GM12878 (cell line): ENCODE measurements around the gene EXOC1L. TPM values are rescaled to one million over a fixed set of nuclear protein-coding genes. Genes with fewer than 3 reads are reported as not detected.

Experiments used
- ATAC-seq: fragments of 200-7000 bp; cut with Tn5 transposase; 3 replicates; pipeline ENCODE4 v1.9.1; 2020; ENCODE audit warnings: mild to moderate bottlenecking, moderate library complexity
- BruUV-seq: library from RNA; stranded (reverse); fragments of 400-500 nt; replicated peaks from 2 replicates; lab custom pipeline; 2021; lab: Mats Ljungman, UMichigan
- CTCF ChIA-PET: fragments of 300-600 bp; sonication (Branson Sonifier 250); formaldehyde crosslinking; extraction: SDS; loops from one replicate; lab custom pipeline; 2021; ENCODE audit warnings: inconsistent platforms; lab: Yijun Ruan, JAX
- POLR2A ChIA-PET: fragments of 350-600 bp; formaldehyde crosslinking; extraction: SDS; loops from one replicate; lab custom pipeline; 2021; ENCODE audit warnings: inconsistent platforms; lab: Charles Lee
- RAD21 ChIA-PET: fragments of 300-600 bp; sonication (Branson Sonifier 250); formaldehyde crosslinking; loops from one replicate; lab custom pipeline; 2023; ENCODE audit warnings: antibody characterized with exemption; ENCODE audit not compliant: unreplicated experiment; lab: Charles Lee
- SMC1A ChIA-PET: fragments of 300-600 bp; sonication (Branson Sonifier 250); formaldehyde crosslinking; loops from one replicate; lab custom pipeline; 2023; ENCODE audit not compliant: unreplicated experiment, uncharacterized antibody; lab: Charles Lee
- DNase-seq: peaks from one replicate; pipeline ENCODE4 v3.0.0-alpha.2; 2011; ENCODE audit warnings: low read depth, low spot score
- FAIRE-seq: peaks from 3 replicates; lab custom pipeline; 2011; peaks lifted over from hg19 to GRCh38; lab: Jason Lieb, UNC
- H2AFZ ChIP-seq: 2 replicates; pipeline ENCODE4 v1.6.0; 2011; ENCODE audit warnings: low read depth, low read length, control low read depth; ENCODE audit not compliant: control insufficient read depth
- H3K27ac ChIP-seq: 2 replicates; pipeline ENCODE4 v1.5.1; 2011; ENCODE audit warnings: control low read depth; ENCODE audit not compliant: control insufficient read depth, insufficient read depth
- H3K27me3 ChIP-seq, 2 experiments: replicated peaks in 1 of 2; 2 replicates each; pipeline versions ENCODE4 v1.6.0 to v1.6.1; 2011; ENCODE audit warnings: low read length in 1 of 2; ENCODE audit not compliant: control insufficient read depth in 2 of 2, insufficient read depth in 2 of 2
- H3K36me3 ChIP-seq, 2 experiments: 2 replicates each; pipeline ENCODE4 v1.5.1; 2011; ENCODE audit warnings: low read length in 1 of 2; ENCODE audit not compliant: control insufficient read depth in 2 of 2, insufficient read depth in 2 of 2
- H3K4me1 ChIP-seq: 2 replicates; pipeline ENCODE4 v1.6.1; 2011; ENCODE audit warnings: mild to moderate bottlenecking, low read length, moderate library complexity, mixed read lengths; ENCODE audit not compliant: control insufficient read depth, insufficient read depth
- H3K4me2 ChIP-seq: 2 replicates; pipeline ENCODE4 v1.6.0; 2011; ENCODE audit warnings: control low read depth; ENCODE audit not compliant: control insufficient read depth, insufficient read depth
- H3K4me3 ChIP-seq: fragments of 200-600 bp; sonication (generic); 2 replicates; pipeline ENCODE4 v1.5.1; 2016
- H3K79me2 ChIP-seq: 2 replicates; pipeline ENCODE4 v1.6.0; 2011; ENCODE audit warnings: low read length; ENCODE audit not compliant: control insufficient read depth, insufficient read depth
- H3K9ac ChIP-seq: 2 replicates; pipeline ENCODE4 v1.8.0; 2011; ENCODE audit warnings: low read length, control low read depth, mixed read lengths; ENCODE audit not compliant: control insufficient read depth, insufficient read depth
- H3K9me3 ChIP-seq: replicated peaks from 3 replicates; pipeline ENCODE4 v1.5.1; 2011; ENCODE audit warnings: mild to moderate bottlenecking, low read length; ENCODE audit not compliant: control insufficient read depth, insufficient read depth
- H4K20me1 ChIP-seq: 2 replicates; pipeline ENCODE4 v1.6.0; 2011; ENCODE audit not compliant: control insufficient read depth, insufficient read depth
- ASH2L ChIP-seq: fragments of 300-600, 200-600 bp; sonication (generic); IDR thresholded peaks from 2 replicates; pipeline ENCODE4 v1.6.1; 2017; ENCODE audit warnings: low read depth, mild to moderate bottlenecking, borderline replicate concordance
- DPF2 ChIP-seq: fragments of 450-650 bp; IDR thresholded peaks from 2 replicates; pipeline ENCODE4 v1.6.1; 2017; ENCODE audit warnings: mild to moderate bottlenecking
- MLLT1 ChIP-seq: fragments of 450-650 bp; IDR thresholded peaks from 2 replicates; pipeline ENCODE4 v1.6.1; 2016; ENCODE audit warnings: mild to moderate bottlenecking
- NFYA ChIP-seq: IDR thresholded peaks from 2 replicates; pipeline ENCODE4 v1.6.1; 2011; ENCODE audit warnings: low read depth, mild to moderate bottlenecking, low read length, improper control_type of control experiment, borderline replicate concordance
- NR2C1 ChIP-seq: fragments of 450-650 bp; IDR thresholded peaks from 2 replicates; pipeline ENCODE4 v1.6.1; 2017; ENCODE audit warnings: antibody characterized with exemption, mild to moderate bottlenecking, moderate library complexity
- RELA ChIP-seq: fragments of 450-650 bp; IDR thresholded peaks from 2 replicates; pipeline ENCODE4 v1.8.0; 2014; ENCODE audit warnings: borderline replicate concordance; ENCODE audit not compliant: partially characterized antibody
- RUNX3 ChIP-seq: IDR thresholded peaks from 2 replicates; pipeline ENCODE4 v1.6.1; 2012; ENCODE audit warnings: low read length, inconsistent platforms
- TCF12 ChIP-seq: IDR thresholded peaks from 2 replicates; pipeline ENCODE4 v1.6.1; 2011; ENCODE audit warnings: low read depth, mild to moderate bottlenecking, low read length
- ZNF622 ChIP-seq: fragments of 450-650 bp; IDR thresholded peaks from 2 replicates; pipeline ENCODE4 v1.6.1; 2017; ENCODE audit warnings: mild to moderate bottlenecking, inconsistent platforms
- WGBS: methylation state at CpG from one replicate; pipeline ENCODE4 v1.1.6; 2016; ENCODE audit warnings: low lambda C conversion rate; ENCODE audit not compliant: insufficient replicate concordance, insufficient coverage; ENCODE audit errors: missing lambda C conversion rate; 5-methylcytosine and 5-hydroxymethylcytosine counted together
- in situ Hi-C: fragments of 300-500 bp; cut with MboI; formaldehyde crosslinking; loops from 9 replicates; pipeline ENCODE4 v1.14.3; 2018; ENCODE audit warnings: mixed read lengths
- intact Hi-C: fragments of 100-400 bp; cut with micrococcal nuclease; formaldehyde crosslinking; loops from one replicate; pipeline ENCODE4 v1.14.2; 2022; ENCODE audit not compliant: unreplicated experiment
- polyA plus RNA-seq, 11 experiments: library from polyadenylated mRNA; depleted of rRNA in 4 of 11; unstranded in 6 of 11; stranded (reverse) in 5 of 11; fragments of >200 nt; fragmentation: Nextera tagmentation in 4 of 11; fragmentation: Illumina TruSeq in 1 of 11; extraction: Ambion mirVana in 4 of 11; extraction: Trizol in 1 of 11; gene quantifications; 1 replicate in 1 of 11; 2 replicates in 10 of 11; pipeline versions ENCODE4 v1.2.1 to v1.2.3, GENCODE V29; 2011 to 2016; ENCODE audit warnings: inconsistent platforms in 2 of 11, missing spikeins in 2 of 11, low read depth in 1 of 11
- total RNA-seq, 4 experiments: library from RNA; depleted of rRNA in 3 of 4; stranded (reverse); fragments of >200 nt in 3 of 4; fragmentation: Illumina TruSeq in 1 of 4; extraction: Trizol in 1 of 4; gene quantifications; 2 replicates each; pipeline versions ENCODE4 v1.2.1 to v1.2.3, GENCODE V29; 2013 to 2021
- TF ChIP-seq, protein P1 (sequence below): IDR thresholded peaks from 2 replicates; pipeline ENCODE4 v1.6.1; 2011; ENCODE audit warnings: mild to moderate bottlenecking, low read depth, low read length, moderate library complexity; ENCODE audit not compliant: insufficient replicate concordance

The EXOC1L gene
- total and polyA plus RNA-seq, 10 of the 15 experiments (the other 5 are each of a cell fraction or from before 2014, with no cell fraction given) = not detected

- TF ChIP-seq MLLT1 (no peak), DPF2 (no peak), TCF12 (no peak)
- TF ChIP-seq, protein P1, sequence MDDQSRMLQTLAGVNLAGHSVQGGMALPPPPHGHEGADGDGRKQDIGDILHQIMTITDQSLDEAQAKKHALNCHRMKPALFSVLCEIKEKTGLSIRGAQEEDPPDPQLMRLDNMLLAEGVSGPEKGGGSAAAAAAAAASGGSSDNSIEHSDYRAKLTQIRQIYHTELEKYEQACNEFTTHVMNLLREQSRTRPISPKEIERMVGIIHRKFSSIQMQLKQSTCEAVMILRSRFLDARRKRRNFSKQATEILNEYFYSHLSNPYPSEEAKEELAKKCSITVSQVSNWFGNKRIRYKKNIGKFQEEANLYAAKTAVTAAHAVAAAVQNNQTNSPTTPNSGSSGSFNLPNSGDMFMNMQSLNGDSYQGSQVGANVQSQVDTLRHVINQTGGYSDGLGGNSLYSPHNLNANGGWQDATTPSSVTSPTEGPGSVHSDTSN = no peak
These were observed 30.1 kb downstream of the EXOC1L start (continued) for GRCh38 chr4:55849724-55850123.

DNA sequence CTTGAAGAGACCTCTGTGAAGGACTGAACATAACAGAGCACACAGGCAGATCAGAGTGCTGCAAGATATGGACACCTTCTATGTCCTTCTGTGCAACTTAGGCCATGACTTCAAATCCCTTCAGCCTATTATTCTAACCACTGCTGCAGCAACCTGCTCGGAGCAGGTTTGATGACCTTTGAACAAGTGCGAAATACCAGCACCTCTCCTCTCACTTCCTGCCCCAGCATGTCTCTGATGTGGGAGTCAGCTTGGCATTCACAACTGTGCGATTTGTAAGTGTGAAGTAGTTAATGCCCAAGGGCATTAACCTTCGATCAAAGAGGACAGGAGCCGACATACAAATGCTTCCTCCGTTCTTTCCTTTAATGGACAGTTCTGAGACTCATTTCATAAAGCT, 32.3 kb downstream of the EXOC1L start:
- H3K36me3 ChIP-seq = no peaks in the 10 kb centered on the region
- H4K20me1 ChIP-seq = no peaks in the 10 kb centered on the region
- WGBS = 78% methylated on average over 6 of the region's 6 CpGs
- no peak overlapping the region for H3K27ac ChIP-seq
- peaks cover 20% of the 10 kb centered on the region for H3K79me2 ChIP-seq
- RAD21 ChIA-PET = interaction anchor here (2.0 kb wide), 1 partner anchor 97 kb away, joined by 7 read pairs; the partner anchor contains the start of gene CEP135
- ATAC-seq (no peak), FAIRE-seq (no peak), DNase-seq (no peak)
- no peaks in the 10 kb centered on the region for H3K27me3 ChIP-seq
- CTCF ChIA-PET = interaction anchor here (0.9 kb wide), 1 partner anchor 96 kb away, joined by 4 read pairs; no protein-coding TSS in a partner anchor
- intact Hi-C loops = loop anchor here (5.0 kb wide), 1 partner anchor 455 kb away; the partner anchor contains the start of gene TMEM165
- H3K4me2 ChIP-seq = no peak overlapping the region
- POLR2A ChIA-PET = no interaction called here
- no peak overlapping the region for H2AFZ ChIP-seq
- no peaks in the 10 kb centered on the region for H3K4me1 ChIP-seq
- BruUV-seq = no TSS peak
- H3K4me3 ChIP-seq = no peak overlapping the region
- TF ChIP-seq ZNF622 = no peak
- TF ChIP-seq NR2C1 = no peak
- TF ChIP-seq RELA = no peak
- no peak for TF ChIP-seq RUNX3
- no peak for TF ChIP-seq NFYA
- no peak for TF ChIP-seq ASH2L
- in situ Hi-C loops = loop anchor here (25.0 kb wide), 1 partner anchor 440 kb away; no protein-coding TSS in a partner anchor
- no peaks in the 10 kb centered on the region; the same call in 2 of the 3 replicates for H3K9me3 ChIP-seq
- SMC1A ChIA-PET = no interaction called here
- H3K9ac ChIP-seq = no peak overlapping the region
